D341Med (cell line): Measurements from ENCODE around the gene TMEM171.

Experiments
- DNase-seq: peaks from one replicate; pipeline ENCODE4 v3.0.0; 2012; ENCODE audit warnings: low spot score

The TMEM171 gene

GRCh38 chr5:73120222-73121118 is at the start of gene TMEM171:
Gene TMEM171 (plus strand): TSS chr5:73120575. CDS start chr5:73123374, 2,799 bp downstream.
- DNase-seq: peak; percentile 75

DNA sequence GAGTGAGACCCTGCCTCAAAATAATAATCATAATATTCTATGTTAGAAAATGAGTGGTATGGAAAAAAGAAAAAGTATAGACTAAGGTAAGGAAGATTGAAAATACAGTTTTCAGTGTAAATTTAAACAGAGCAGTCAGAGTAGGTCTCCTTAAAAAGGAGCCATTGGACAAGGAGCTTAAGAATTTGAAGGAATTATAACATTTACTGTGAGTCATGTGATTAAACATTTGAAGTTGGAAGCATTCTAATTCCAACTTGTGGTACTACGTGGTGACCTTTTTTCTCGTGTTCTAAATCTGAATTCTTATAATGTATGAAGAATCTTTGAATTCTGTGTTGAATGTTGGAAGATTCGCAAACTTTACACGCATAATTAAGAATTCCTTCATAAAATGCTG is 39.3 kb upstream of the TMEM171 start:
- DNase-seq: no peak

DNA sequence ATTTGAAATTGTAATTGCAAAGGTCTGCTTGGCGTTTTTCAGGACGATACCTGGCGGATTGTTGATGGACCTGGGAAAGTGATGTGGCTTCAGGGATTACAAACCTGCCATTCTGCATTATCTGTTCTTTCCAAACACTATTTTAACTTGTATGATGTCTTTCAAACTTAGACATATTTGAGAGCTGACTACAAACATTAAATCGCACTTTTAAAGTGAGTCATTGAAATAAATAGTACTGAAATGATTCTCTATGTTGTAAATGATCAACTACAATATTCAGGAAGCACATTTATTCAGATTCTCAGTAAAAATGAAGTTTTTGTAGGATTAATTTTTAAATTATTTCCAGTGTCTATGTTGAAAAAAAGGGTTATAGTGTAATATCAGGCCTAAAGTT is 32.3 kb upstream of the TMEM171 start:
- no peak for DNase-seq

- no peak for DNase-seq
These were observed 26.4 kb upstream of the TMEM171 start for GRCh38 chr5:73093943-73094342.

GRCh38 chr5:73094415-73094814 is 26.0 kb upstream of the TMEM171 start:
- no peak for DNase-seq

DNA sequence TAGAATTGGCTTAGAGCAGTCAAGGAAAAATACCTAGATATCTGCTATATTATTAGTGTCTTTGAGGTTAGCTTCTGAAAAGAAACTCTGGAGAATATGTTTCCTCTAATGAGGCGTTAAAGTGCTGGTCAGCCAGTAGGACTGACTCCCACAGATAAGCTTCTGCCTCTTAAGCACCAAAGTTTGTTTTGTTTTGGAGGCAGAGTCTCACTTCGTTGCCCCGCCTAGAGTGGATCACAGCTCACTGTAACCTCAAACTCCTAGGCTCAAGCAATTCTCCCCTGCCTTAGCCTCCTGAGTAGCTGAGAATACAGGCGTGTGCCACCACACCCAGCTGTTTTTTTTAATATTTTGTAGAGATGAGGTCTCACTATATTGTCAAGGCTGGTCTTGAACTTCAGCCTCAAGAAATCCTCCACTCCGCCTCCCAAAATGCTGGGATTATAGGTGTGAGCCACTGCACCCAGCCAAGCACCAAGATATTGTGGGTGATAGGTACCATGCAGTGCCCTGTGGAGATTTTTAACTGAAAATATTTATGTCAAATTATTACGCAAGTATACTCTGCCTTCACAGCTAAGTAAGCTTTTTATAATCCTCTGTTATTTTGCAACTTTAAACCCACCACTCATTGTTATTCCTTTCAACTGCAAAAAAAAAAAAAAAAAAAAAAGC is 24.7 kb upstream of the TMEM171 start:
- no peak for DNase-seq

GRCh38 chr5:73096239-73096575 is 24.2 kb upstream of the TMEM171 start:
- DNase-seq: no peak

GRCh38 chr5:73097740-73098139 is 22.6 kb upstream of the TMEM171 start:
- DNase-seq: no peak

GRCh38 chr5:73100109-73100508 is 20.3 kb upstream of the TMEM171 start:
- DNase-seq: no peak

DNA sequence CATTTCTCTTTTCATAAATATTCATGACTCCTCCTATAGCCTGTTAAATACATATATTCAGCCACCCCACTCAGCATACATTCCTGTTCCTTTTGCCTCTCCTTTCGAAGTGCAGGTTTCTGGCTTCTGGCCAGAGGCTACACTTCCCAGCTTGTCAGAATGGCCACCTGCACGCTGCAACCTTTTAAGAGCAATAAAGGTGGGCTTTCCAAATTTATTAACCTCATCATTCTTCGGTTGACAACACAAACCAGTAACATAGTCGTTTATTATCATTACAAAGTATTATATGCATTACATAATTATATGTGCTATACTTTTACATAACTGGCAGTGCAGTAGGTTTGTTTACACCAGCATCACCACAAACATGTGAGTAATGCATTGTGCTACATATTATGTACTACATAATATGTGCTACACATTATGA is 16.5 kb upstream of the TMEM171 start:
- no peak for DNase-seq

GRCh38 chr5:73104326-73104725 is 16.0 kb upstream of the TMEM171 start:
- no peak for DNase-seq

DNA sequence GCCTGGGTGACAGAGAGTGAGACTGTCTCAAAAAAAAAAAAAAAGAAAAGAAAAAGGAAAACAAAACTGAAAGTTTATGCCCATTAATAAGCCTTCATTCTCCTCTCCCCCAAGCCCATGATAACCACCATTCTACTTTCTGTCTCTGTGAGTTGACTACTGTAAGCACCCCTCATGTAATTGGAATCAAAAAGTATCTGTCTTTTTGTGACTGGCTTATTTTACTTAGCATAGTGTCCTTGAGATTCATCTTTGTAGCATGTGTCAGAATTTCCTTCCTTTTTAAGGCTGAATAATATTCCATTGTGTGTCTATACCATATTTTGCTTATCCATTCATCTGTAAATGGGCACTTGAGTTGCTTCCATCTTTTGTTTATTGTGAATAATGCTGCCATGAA is 14.0 kb upstream of the TMEM171 start:
- no peak for DNase-seq

GRCh38 chr5:73110190-73110589 is 10.2 kb upstream of the TMEM171 start:
- no peak for DNase-seq

- no peak for DNase-seq
These were observed 8.8 kb upstream of the TMEM171 start for GRCh38 chr5:73111536-73111935.

DNA sequence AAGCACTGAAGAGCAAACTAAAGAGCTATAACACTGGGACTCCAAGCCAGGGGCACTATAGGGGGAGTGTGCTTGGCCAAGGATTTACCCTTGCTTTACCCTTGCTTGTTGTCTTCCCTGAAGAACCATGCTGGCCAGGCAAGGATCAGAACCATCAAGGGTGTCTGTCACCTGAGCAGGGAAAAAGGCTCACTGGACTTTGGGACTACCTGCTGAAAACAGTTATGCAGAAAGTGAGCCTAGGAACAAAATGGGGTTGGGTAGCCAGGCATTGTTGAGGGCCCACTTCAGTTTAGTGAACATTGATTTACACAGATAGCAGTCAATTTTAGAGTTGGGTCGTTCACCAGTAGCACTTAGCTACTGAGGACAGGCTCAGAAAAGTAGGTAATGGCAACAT is 8.0 kb upstream of the TMEM171 start:
- DNase-seq: no peak

DNA sequence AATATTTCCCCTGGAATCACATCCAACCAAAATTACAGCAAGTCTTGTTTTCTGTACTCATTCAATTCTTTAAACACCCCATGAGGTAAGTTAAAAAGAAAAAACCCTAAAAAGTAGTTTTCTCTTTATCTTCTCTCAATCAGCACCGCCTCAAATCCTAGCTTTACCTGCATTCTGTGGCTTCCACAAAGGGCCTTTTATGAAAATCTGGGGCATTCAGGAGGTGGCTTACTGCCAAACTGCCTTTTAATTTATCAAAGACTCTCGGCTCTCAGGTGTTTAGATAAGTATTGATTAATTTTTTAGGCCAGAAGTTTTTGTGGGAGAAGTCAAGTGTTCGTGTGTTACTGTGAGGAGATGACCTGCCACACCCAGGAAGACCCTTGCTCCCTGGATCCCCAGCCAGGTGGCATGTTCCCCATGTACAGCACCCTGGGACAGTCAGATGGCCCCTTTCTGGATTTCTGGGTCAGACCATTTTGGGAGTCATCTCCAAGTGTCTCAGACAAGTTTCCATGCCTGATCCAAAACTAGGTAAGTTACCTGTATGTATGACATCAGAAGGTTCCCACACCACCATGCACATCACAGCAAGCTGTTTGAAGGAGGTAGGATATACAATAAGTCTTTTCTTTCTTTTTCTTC is 6.2 kb upstream of the TMEM171 start:
- no peak for DNase-seq

GRCh38 chr5:73115399-73116051 is 4.8 kb upstream of the TMEM171 start:
- DNase-seq: no peak

- DNase-seq: no peak
These were observed 3.9 kb upstream of the TMEM171 start for GRCh38 chr5:73116506-73116905.

DNA sequence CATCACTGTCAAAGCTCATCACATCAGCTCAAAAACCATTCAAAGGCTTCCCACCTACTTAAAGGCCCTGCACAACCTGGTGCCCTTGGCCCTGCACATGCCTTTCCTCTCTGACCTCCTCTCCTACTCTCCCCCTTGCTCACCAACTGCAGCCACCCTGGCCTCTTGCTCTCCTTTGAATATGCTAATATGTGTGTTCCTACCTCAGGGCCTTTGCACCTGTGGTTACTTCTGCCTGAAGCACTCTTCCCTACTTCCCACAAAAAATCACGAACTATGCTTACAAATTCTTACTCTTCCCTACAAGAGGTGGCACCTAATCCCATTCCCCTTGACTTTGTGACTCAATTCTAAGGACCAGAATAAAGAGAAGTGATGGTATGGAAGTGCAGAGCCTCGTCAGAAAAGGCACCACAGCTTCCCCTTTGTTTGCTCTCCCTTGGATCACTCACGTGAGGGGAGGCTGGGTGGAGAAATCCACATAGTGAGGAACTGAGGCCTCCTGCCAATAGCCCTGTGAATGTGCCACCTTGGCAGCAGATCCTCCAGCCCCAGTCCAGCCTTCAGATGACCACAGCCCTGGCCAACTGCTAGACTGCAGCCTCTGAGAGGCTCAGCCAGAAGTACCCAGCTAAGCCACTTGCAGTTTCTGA is 3.2 kb upstream of the TMEM171 start:
- no peak for DNase-seq

- no peak for DNase-seq
These were observed 1.9 kb upstream of the TMEM171 start for GRCh38 chr5:73118391-73118973.

- DNase-seq: no peak
These were observed 771 bp upstream of the TMEM171 start for GRCh38 chr5:73119451-73120157.
